ENCODE data around the gene DSCAML1.

Gene DSCAML1

GRCh38 chr11:117722082-117722481, 74.9 kb downstream of the DSCAML1 start:
- DNase-seq (ENCODE audit: low read depth in 2 of 2), result no peak

- DNase-seq (ENCODE audit: low read depth in 2 of 2), result no peak
Measured at GRCh38 chr11:117720061-117720511, 76.9 kb downstream of the DSCAML1 start.

DNA sequence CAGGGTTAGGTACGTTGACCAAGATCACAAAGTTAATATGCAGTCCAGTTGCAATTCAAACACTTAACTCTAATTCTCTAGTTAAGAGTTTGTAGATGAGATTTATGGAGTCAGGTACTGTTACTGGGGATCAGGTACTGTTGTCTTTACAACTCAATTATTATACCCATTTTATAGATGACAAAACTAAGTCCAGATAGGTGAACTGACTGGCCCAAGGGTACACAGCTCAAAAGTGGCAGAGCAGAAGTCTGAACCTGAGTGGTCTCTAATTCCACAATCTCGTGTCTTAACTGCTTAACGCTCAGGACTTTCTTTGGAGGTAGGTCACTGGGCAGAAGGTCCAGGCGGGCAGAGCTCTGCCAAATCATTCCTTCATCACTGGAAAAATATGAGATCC, 77.5 kb downstream of the DSCAML1 start:
- no peak for DNase-seq (ENCODE audit: low read depth in 2 of 2)

DNA sequence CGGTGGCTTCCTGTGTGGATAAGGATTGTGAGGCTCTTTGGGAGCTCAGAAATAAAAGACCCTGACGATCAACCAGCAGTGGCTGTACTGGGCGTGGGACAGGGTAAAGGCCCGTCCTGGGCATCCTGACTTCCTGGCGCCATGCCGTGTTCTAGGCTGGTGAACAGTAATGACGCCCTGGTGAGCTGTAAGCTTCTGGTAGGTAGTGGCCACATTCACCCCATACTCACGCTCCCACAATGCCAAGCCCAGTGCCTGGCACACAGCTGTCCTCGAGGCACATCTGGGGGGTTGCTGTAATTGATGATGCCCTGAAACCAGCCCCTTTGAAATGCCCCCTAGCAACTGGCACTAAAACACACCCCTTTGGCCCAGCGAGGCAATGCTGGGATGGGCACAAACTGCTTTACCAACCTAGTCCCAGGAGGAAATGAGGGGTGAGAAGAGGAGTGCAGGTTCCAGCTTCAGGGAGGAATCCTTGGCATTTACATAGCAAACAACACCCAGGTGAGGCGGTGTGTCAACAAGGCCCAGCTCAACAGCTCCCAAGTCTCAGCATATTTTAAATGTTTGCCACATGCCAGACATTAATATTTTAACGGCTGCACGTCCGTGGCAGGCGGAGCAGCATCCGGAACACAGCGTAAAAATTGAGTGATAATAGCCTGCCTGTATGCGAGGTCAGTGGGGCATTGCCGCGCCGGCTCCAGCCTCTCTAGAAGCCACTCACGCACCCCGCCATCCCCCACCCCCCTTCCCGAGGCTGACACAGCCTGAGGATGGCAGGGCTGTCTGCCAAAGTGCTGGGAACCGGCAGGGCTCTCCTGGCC, 79.3 kb downstream of the DSCAML1 start:
- DNase-seq (ENCODE audit: low read depth in 2 of 2), result no peak

- no peak for DNase-seq (ENCODE audit: low read depth in 2 of 2)
Measured at GRCh38 chr11:117716521-117717440, 80.2 kb downstream of the DSCAML1 start.

- no peak for DNase-seq (ENCODE audit: low read depth in 2 of 2)
Measured at GRCh38 chr11:117715801-117716200, 81.2 kb downstream of the DSCAML1 start.

GRCh38 chr11:117713538-117713991, 83.5 kb downstream of the DSCAML1 start:
- no peak for DNase-seq (ENCODE audit: low read depth in 2 of 2)

- DNase-seq (ENCODE audit: low read depth in 2 of 2), result no peak
Measured at GRCh38 chr11:117712530-117712929, 84.5 kb downstream of the DSCAML1 start.

DNA sequence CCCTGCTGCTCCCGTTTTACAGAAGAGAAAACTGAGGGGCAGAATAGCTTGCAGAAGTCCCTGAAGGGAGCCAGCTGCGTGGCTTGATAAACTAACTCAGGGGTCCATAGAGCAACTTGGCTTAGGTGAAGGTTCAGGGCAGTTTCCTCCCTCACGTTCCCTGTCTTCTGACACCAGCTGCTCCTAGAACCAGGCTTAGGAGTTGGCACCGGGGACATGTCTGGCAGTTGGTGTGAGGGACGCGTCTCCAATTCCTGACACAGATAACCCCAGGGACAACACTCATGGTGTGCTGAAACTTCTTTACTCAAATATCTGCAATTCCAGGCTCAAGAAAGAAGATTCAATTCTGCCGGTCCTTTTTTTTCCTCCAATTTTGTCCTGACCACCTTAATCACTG, 85.7 kb downstream of the DSCAML1 start:
- no peak for DNase-seq (ENCODE audit: low read depth in 2 of 2)

DNA sequence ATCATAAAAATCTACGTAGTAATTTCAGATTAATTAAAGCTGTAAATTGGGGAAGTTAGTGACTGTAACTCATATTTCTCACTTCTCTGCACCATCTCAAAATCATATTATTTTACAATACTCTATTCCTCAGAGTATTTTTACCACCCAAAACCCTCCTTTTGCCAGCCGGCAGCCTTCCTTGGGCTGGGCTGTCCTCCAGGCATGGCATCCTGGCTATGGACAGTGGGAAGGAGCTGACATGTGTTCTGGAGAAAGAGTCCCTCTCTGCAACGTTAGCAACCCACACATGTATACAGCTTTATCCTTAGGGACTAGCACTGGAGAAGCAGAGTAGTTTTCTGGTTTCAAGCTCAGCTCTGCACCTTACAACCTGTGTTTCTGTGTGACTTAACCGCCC, 86.8 kb downstream of the DSCAML1 start:
- DNase-seq (ENCODE audit: low read depth in 2 of 2), result no peak

DNA sequence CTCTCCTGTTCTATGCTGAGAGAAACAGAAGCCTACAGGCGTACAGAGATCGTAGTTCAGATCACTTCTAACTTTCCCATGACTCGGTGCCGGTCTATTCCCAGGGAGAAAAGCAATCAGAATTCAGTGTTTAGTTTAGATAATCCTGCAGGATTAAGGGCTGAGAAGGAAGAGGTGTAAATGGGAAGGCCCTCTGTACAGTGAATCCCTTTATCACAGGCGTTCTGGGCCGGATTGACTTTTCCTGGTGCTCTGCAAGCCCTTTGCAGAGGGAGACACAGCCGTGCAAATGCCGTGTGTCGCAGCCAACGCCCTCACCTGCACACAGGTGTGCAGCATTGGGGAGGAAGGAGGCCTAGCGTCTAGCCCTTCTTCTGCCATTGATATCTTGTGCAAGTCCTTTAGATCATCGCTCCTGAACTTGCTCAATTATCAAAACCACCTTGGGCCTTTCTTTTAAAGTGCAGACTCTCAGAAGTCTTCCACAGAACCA, 90.6 kb downstream of the DSCAML1 start:
- no peak for DNase-seq (ENCODE audit: low read depth in 2 of 2)

DNA sequence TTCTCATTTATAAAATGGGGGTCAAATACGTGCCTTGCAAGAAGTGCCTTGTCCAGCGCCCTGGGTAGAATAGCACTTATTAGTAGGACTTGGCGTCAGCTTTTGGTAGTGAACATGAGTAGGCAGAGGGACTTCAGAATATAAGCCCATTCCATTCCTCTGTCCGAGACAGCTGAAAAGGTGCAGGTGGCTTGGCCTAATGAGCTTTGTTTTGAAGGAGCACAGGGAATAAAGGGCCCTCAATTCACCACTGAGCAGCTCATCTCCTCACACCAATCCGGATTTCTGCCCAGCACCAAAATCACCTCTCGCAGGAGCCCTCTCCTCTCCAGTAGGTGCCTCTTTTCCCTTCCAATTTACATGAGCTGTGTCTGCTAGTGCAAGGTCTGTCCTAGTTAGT, 91.2 kb downstream of the DSCAML1 start:
- DNase-seq (ENCODE audit: low read depth in 2 of 2), result no peak

GRCh38 chr11:117704395-117705100, 92.5 kb downstream of the DSCAML1 start:
- DNase-seq (ENCODE audit: low read depth in 2 of 2), result no peak

DNA sequence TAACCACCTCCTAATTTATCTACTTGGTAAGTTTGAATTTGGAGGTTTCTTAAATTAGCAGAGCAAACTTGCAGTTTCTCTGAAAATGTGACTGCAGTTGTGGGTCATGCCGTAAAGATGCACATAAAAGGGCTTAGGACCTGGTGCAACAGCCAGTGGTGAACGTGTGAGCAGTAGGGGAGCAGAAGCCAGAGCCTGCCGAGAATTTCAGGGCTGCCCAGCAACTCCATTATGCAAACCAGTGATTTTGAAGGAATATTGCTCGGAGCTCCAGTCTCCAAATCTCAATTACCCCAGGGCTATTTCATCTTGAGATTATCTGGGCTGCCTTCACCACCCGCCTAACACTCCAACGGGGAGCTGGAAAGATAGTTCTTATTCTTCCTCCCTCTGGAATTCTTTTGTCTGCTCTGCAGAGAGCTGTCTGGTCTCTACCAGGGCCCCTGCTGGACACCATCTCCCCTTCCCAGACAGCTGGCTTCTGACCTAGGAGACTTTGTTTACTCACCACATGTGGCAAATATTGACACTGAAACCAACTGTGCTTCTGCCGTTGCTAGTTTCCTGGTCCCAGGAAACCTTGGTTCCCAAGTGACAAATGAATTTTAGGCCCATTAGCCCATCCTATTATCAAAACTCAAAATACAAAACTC, 93.9 kb downstream of the DSCAML1 start:
- DNase-seq (ENCODE audit: low read depth in 2 of 2), result no peak

GRCh38 chr11:117701781-117702180, 95.2 kb downstream of the DSCAML1 start:
- no peak for DNase-seq (ENCODE audit: low read depth in 2 of 2)

DNA sequence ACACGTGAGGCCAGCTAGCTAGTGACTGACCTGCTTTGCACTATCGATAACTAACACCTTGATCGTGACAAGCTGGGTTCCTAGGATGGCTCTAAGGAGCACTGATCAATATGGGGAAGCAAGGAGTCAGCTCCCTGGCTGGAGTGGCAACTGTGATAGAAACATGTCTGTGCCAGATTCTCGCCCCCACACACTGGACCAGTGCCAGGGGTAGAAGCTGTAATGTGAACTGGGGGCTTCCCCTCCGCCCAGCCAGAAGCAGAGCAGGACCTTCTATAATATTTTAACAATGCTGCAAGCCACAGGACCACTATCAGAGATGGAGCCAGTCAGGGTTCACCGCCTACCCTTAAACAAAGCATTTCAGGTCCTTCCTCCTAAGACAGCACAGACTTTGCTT, 96.5 kb downstream of the DSCAML1 start:
- no peak for DNase-seq (ENCODE audit: low read depth in 2 of 2)

GRCh38 chr11:117697319-117697718, 99.7 kb downstream of the DSCAML1 start:
- no peak for DNase-seq (ENCODE audit: low read depth in 2 of 2)

DNA sequence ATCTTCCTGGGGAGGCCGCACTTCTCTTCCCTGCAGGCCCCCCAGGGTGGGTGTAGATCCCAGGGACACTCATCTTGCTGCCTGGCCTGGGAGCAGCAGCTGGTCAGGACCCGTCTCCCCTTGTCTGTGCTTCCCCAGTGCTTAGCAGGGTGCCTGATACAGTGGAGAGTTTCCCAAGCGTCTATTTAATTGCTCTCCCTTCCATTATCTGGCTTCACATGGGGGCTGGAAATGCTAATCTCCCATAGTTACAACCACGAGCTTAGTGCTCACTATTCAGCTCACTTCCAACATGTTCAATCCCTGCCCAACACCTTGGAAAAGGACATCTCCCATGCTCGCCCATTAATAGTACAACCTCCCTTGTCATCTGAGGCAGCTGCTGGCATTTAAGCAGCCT, 100.5 kb downstream of the DSCAML1 start:
- DNase-seq (ENCODE audit: low read depth in 2 of 2), result no peak

DNA sequence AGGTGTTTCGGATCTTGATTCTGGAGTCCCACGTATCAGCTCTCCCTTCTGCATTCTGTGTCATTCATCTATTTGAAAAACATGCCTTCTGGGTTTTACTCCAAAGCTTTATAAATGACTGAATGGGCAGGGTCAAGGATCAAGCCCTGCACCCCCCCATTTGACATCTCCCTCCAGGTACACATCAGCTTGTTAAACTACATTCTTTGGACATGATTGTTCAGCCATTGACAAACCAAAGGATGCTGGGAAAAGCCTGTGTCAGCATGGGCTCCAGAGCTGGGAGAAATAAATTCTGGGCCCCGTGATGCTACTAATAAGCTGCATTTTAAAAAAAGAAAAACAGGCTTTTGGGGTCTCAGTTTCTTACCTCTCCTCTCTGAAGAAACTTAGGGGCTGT, 103.7 kb downstream of the DSCAML1 start:
- no peak for DNase-seq (ENCODE audit: low read depth in 2 of 2)

DNA sequence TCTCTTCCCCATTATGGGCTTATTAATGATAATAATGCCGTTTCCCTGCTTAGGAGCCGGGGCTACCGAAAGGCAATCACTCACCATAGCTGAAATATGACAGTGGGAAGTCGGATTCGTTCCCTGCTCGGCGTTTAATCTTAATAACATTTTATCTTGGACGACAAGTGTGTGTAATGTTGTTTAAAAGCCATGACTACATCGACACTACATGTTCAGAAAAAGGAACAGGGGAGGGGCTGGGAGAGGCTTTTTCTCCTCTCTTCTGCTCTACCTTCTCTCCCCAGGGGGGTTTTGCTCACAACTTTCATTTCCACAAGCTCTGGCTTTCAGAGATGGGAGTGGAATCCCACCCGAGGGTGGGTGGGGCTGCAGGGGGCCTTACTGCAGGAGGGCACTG, 105.5 kb downstream of the DSCAML1 start:
- DNase-seq (ENCODE audit: low read depth in 2 of 2), result no peak

- no peak for DNase-seq (ENCODE audit: low read depth in 2 of 2)
Measured at GRCh38 chr11:117691218-117691514, 105.8 kb downstream of the DSCAML1 start.
